Fibroblast of peridontal ligament (primary cell): ENCODE data around the gene SLC6A9.
A peak's percentile ranks its signal among the peaks of the same experiment; 100 is the strongest.

Source experiments
- DNase-seq: peaks from one replicate; pipeline ENCODE4 v3.0.0-alpha.2; 2010; ENCODE audit errors: extremely low read depth

SLC6A9 gene

GRCh38 chr1:43983253-43983899, 47.9 kb downstream of the SLC6A9 start:
- no peak for DNase-seq

GRCh38 chr1:43982808-43983207, 48.5 kb downstream of the SLC6A9 start:
- DNase-seq: no peak

- no peak for DNase-seq
These were observed 49.0 kb downstream of the SLC6A9 start for GRCh38 chr1:43982241-43982640.

GRCh38 chr1:43981636-43982035, 49.6 kb downstream of the SLC6A9 start:
- no peak for DNase-seq

GRCh38 chr1:43981135-43981491, 50.1 kb downstream of the SLC6A9 start:
- no peak for DNase-seq

GRCh38 chr1:43980255-43981134, 50.8 kb downstream of the SLC6A9 start:
- no peak for DNase-seq

GRCh38 chr1:43979528-43980254, 51.6 kb downstream of the SLC6A9 start:
- DNase-seq: peak; percentile 43

GRCh38 chr1:43979261-43979527, 52.1 kb downstream of the SLC6A9 start:
- DNase-seq: no peak

- peak; percentile 13 for DNase-seq
These were observed 52.6 kb downstream of the SLC6A9 start, which contains the start of gene B4GALT2 for GRCh38 chr1:43978551-43979260. TSS of gene B4GALT2 (plus strand) at chr1:43979210. CDS start at chr1:43981161, 1,951 bp downstream.

GRCh38 chr1:43978264-43978550, 53.1 kb downstream of the SLC6A9 start:
- DNase-seq: no peak

GRCh38 chr1:43977376-43978263, 53.6 kb downstream of the SLC6A9 start:
- DNase-seq: no peak

- DNase-seq: no peak
These were observed 54.4 kb downstream of the SLC6A9 start for GRCh38 chr1:43976890-43977289.

GRCh38 chr1:43976045-43976444, 55.2 kb downstream of the SLC6A9 start:
- no peak for DNase-seq

- peak; percentile 15 for DNase-seq
These were observed 55.9 kb downstream of the SLC6A9 start for GRCh38 chr1:43975249-43975961.

- DNase-seq: peak; percentile 88
These were observed 56.6 kb downstream of the SLC6A9 start, which contains the start of gene ATP6V0B for GRCh38 chr1:43974443-43975248. TSS of gene ATP6V0B (plus strand) at chr1:43974960. CDS start at chr1:43975041, 81 bp downstream.

- peak; percentile 26 for DNase-seq
These were observed 57.2 kb downstream of the SLC6A9 start for GRCh38 chr1:43973981-43974442.

GRCh38 chr1:43971336-43971980, 59.8 kb downstream of the SLC6A9 start:
- DNase-seq: no peak

- no peak for DNase-seq
These were observed 60.4 kb downstream of the SLC6A9 start for GRCh38 chr1:43970911-43971310.

- DNase-seq: no peak
These were observed 60.8 kb downstream of the SLC6A9 start for GRCh38 chr1:43970502-43970901.
